ENCODE measurements around the gene FAM181B.

Gene FAM181B

GRCh38 chr11:82754410-82754809, 20.7 kb upstream of the FAM181B start:
- DNase-seq, result no peak
- no peaks in the 10 kb centered on the region for H3K9me3 Mint-ChIP-seq
- H3K4me3 Mint-ChIP-seq, result no peak overlapping the region
- no peaks in the 10 kb centered on the region for H3K36me3 Mint-ChIP-seq (ENCODE audit: low read depth)
- peaks cover 40% of the 10 kb centered on the region for H3K4me1 Mint-ChIP-seq
- H3K27me3 Mint-ChIP-seq, result no peaks in the 10 kb centered on the region
- no peak for ATAC-seq
- no peak overlapping the region for H3K27ac Mint-ChIP-seq

- no peaks in the 10 kb centered on the region for H3K9me3 Mint-ChIP-seq
- no peaks in the 10 kb centered on the region for H3K36me3 Mint-ChIP-seq (ENCODE audit: low read depth)
- no peak for DNase-seq
- no peak overlapping the region for H3K27ac Mint-ChIP-seq
- H3K27me3 Mint-ChIP-seq, result no peaks in the 10 kb centered on the region
- H3K4me1 Mint-ChIP-seq, result peaks cover 40% of the 10 kb centered on the region
- no peak for ATAC-seq
- no peak overlapping the region for H3K4me3 Mint-ChIP-seq
Measured at GRCh38 chr11:82753921-82754320, 20.3 kb upstream of the FAM181B start.

- Mint-ChIP-seq H3K27me3 (no peaks in the 10 kb centered on the region), H3K4me3 (no peak overlapping the region), H3K27ac (no peak overlapping the region), H3K9me3 (no peaks in the 10 kb centered on the region), H3K36me3 (ENCODE audit: low read depth) (no peaks in the 10 kb centered on the region), H3K4me1 (peaks cover 36% of the 10 kb centered on the region)
- no peak for ATAC-seq
- DNase-seq, result no peak
Measured at GRCh38 chr11:82752801-82753200, 19.1 kb upstream of the FAM181B start.

GRCh38 chr11:82750643-82751139, 17.0 kb upstream of the FAM181B start:
- Mint-ChIP-seq H3K27me3 (no peaks in the 10 kb centered on the region), H3K27ac (no peak overlapping the region), H3K9me3 (no peaks in the 10 kb centered on the region), H3K4me1 (peaks cover 18% of the 10 kb centered on the region), H3K36me3 (ENCODE audit: low read depth) (no peaks in the 10 kb centered on the region), H3K4me3 (peak overlapping the region; percentile 6)
- DNase-seq (peak; percentile 9), ATAC-seq (peak; percentile 71)

- H3K27ac Mint-ChIP-seq, result no peak overlapping the region
Measured at GRCh38 chr11:82747471-82747870, 13.8 kb upstream of the FAM181B start.

GRCh38 chr11:82738091-82738490, 4.4 kb upstream of the FAM181B start:
- no peak overlapping the region for H3K4me3 Mint-ChIP-seq
- no peaks in the 10 kb centered on the region for H3K36me3 Mint-ChIP-seq (ENCODE audit: low read depth)
- peaks cover 35% of the 10 kb centered on the region for H3K27me3 Mint-ChIP-seq

More at GRCh38 chr11:82747471-82747870, 13.8 kb upstream of the FAM181B start:
- ATAC-seq (no peak), DNase-seq (no peak)
- no peaks in the 10 kb centered on the region for H3K27me3 Mint-ChIP-seq
- H3K36me3 Mint-ChIP-seq (ENCODE audit: low read depth), result no peaks in the 10 kb centered on the region
- no peak overlapping the region for H3K4me3 Mint-ChIP-seq
- H3K4me1 Mint-ChIP-seq, result peaks cover 18% of the 10 kb centered on the region
- no peaks in the 10 kb centered on the region for H3K9me3 Mint-ChIP-seq

GRCh38 chr11:82734120-82734479, 436 bp upstream of the FAM181B start:
- Mint-ChIP-seq H3K27ac (no peak overlapping the region), H3K9me3 (no peaks in the 10 kb centered on the region), H3K27me3 (peaks cover 56% of the 10 kb centered on the region), H3K4me3 (peak overlapping the region; percentile 54), H3K36me3 (ENCODE audit: low read depth) (no peaks in the 10 kb centered on the region), H3K4me1 (peaks cover 2% of the 10 kb centered on the region)
- DNase-seq, result no peak
- ATAC-seq, result no peak

More at GRCh38 chr11:82738091-82738490, 4.4 kb upstream of the FAM181B start:
- Mint-ChIP-seq H3K4me1 (no peaks in the 10 kb centered on the region), H3K9me3 (no peaks in the 10 kb centered on the region), H3K27ac (no peak overlapping the region)
- DNase-seq (no peak), ATAC-seq (no peak)

- H3K4me1 Mint-ChIP-seq, result peaks cover 2% of the 10 kb centered on the region
- peak; percentile 26 for ATAC-seq
- peak overlapping the region; percentile 54 for H3K4me3 Mint-ChIP-seq
- DNase-seq, result peak; percentile 10
- H3K27ac Mint-ChIP-seq, result no peak overlapping the region
- H3K27me3 Mint-ChIP-seq, result peaks cover 57% of the 10 kb centered on the region
- no peaks in the 10 kb centered on the region for H3K9me3 Mint-ChIP-seq
- no peaks in the 10 kb centered on the region for H3K36me3 Mint-ChIP-seq (ENCODE audit: low read depth)
Measured at GRCh38 chr11:82732734-82733443, 775 bp downstream of the FAM181B start.

GRCh38 chr11:82732348-82732733, 1.3 kb downstream of the FAM181B start:
- DNase-seq (no peak), ATAC-seq (no peak)
- Mint-ChIP-seq H3K4me3 (no peak overlapping the region), H3K36me3 (ENCODE audit: low read depth) (no peaks in the 10 kb centered on the region), H3K27me3 (peaks cover 59% of the 10 kb centered on the region), H3K4me1 (peaks cover 2% of the 10 kb centered on the region), H3K9me3 (no peaks in the 10 kb centered on the region), H3K27ac (no peak overlapping the region)

GRCh38 chr11:82731691-82732277, 1.9 kb downstream of the FAM181B start:
- no peak overlapping the region for H3K4me3 Mint-ChIP-seq
- DNase-seq (no peak), ATAC-seq (no peak)
- peaks cover 63% of the 10 kb centered on the region for H3K27me3 Mint-ChIP-seq
- peaks cover 2% of the 10 kb centered on the region for H3K4me1 Mint-ChIP-seq
- H3K9me3 Mint-ChIP-seq, result no peaks in the 10 kb centered on the region
- H3K27ac Mint-ChIP-seq, result no peak overlapping the region
- H3K36me3 Mint-ChIP-seq (ENCODE audit: low read depth), result no peaks in the 10 kb centered on the region

- H3K4me3 Mint-ChIP-seq, result no peak overlapping the region
- no peaks in the 10 kb centered on the region for H3K36me3 Mint-ChIP-seq (ENCODE audit: low read depth)
Measured at GRCh38 chr11:82730754-82731153, 2.9 kb downstream of the FAM181B start.

GRCh38 chr11:82730286-82730685, 3.4 kb downstream of the FAM181B start:
- no peak for DNase-seq
- Mint-ChIP-seq H3K4me3 (no peak overlapping the region), H3K4me1 (peaks cover 2% of the 10 kb centered on the region), H3K27me3 (peaks cover 60% of the 10 kb centered on the region), H3K27ac (no peak overlapping the region), H3K9me3 (no peaks in the 10 kb centered on the region), H3K36me3 (ENCODE audit: low read depth) (no peaks in the 10 kb centered on the region)
- ATAC-seq, result no peak

More at GRCh38 chr11:82730754-82731153, 2.9 kb downstream of the FAM181B start:
- no peak overlapping the region for H3K27ac Mint-ChIP-seq
- DNase-seq, result no peak
- H3K27me3 Mint-ChIP-seq, result peaks cover 62% of the 10 kb centered on the region
- no peaks in the 10 kb centered on the region for H3K9me3 Mint-ChIP-seq
- ATAC-seq, result no peak
- H3K4me1 Mint-ChIP-seq, result peaks cover 2% of the 10 kb centered on the region

- peaks cover 20% of the 10 kb centered on the region for H3K27me3 Mint-ChIP-seq
- no peak overlapping the region for H3K27ac Mint-ChIP-seq
- no peaks in the 10 kb centered on the region for H3K4me1 Mint-ChIP-seq
- H3K9me3 Mint-ChIP-seq, result no peaks in the 10 kb centered on the region
- no peak for ATAC-seq
- no peak for DNase-seq
- no peak overlapping the region for H3K4me3 Mint-ChIP-seq
- H3K36me3 Mint-ChIP-seq (ENCODE audit: low read depth), result no peaks in the 10 kb centered on the region
Measured at GRCh38 chr11:82724026-82724425, 9.6 kb downstream of the FAM181B start.

- Mint-ChIP-seq H3K4me3 (no peak overlapping the region), H3K27me3 (peaks cover 14% of the 10 kb centered on the region), H3K9me3 (no peaks in the 10 kb centered on the region), H3K4me1 (no peaks in the 10 kb centered on the region), H3K27ac (no peak overlapping the region), H3K36me3 (ENCODE audit: low read depth) (no peaks in the 10 kb centered on the region)
- DNase-seq, result no peak
- ATAC-seq, result no peak
Measured at GRCh38 chr11:82722231-82722630, 11.4 kb downstream of the FAM181B start.

- DNase-seq (no peak), ATAC-seq (no peak)
- H3K27ac Mint-ChIP-seq, result no peak overlapping the region
- no peaks in the 10 kb centered on the region for H3K4me1 Mint-ChIP-seq
- H3K9me3 Mint-ChIP-seq, result no peaks in the 10 kb centered on the region
- no peak overlapping the region for H3K4me3 Mint-ChIP-seq
- H3K36me3 Mint-ChIP-seq (ENCODE audit: low read depth), result no peaks in the 10 kb centered on the region
- peaks cover 2% of the 10 kb centered on the region for H3K27me3 Mint-ChIP-seq
Measured at GRCh38 chr11:82720267-82721065, 13.2 kb downstream of the FAM181B start.

Measured in activated naive CD8-positive, alpha-beta T cell treated with anti-CD3 and anti-CD28 coated beads, Interleukin-2, amount 50 U/mL, for 24 hours (primary cell).